Measurements from ENCODE around the gene PTGDS. TPM values are rescaled to one million over a fixed set of nuclear protein-coding genes. Genes with fewer than 3 reads are reported as not detected.

PTGDS gene
- total RNA-seq, 1 donor from 2014 or later, result 477 TPM

DNA sequence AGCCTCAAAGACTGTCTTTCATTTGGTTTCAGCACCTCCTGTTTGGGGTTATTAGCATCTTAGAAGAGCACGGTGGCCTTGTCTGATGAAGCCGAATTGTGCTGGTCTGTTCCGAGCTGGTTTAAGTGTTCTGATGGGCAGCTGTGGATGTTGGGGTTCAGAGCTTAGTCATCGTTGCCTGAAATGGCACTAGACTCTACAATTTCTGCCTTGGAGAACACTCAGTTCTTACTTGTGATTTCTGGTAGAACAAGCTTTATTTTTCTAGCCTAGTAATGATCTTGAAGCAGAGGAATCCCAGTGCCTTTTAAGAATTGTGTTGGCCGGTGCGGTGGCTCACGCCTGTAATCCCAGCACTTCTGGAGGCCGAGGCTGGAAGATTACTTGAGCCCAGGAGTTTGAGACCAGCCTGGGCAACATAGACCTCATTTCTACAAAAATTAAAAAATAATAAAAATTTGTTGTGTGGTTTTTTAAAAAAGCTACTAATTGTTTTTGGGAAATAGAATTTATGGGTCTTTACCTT, 40.6 kb upstream of the PTGDS start:
- TF ChIP-seq CTCF (IDR thresholded peaks at IDR 0.05), result no peak
- no peaks in the 10 kb centered on the region for H3K4me1 ChIP-seq
- no peak overlapping the region for H3K27ac ChIP-seq
- H3K36me3 ChIP-seq, result peaks cover 24% of the 10 kb centered on the region
- intact Hi-C loops (cut with DNase I), result no loop called here
- DNase-seq (no peak), ATAC-seq (no peak)
- no peaks in the 10 kb centered on the region for H3K27me3 ChIP-seq
- no peak overlapping the region for H3K4me3 ChIP-seq
- H3K9me3 ChIP-seq, result no peaks in the 10 kb centered on the region

DNA sequence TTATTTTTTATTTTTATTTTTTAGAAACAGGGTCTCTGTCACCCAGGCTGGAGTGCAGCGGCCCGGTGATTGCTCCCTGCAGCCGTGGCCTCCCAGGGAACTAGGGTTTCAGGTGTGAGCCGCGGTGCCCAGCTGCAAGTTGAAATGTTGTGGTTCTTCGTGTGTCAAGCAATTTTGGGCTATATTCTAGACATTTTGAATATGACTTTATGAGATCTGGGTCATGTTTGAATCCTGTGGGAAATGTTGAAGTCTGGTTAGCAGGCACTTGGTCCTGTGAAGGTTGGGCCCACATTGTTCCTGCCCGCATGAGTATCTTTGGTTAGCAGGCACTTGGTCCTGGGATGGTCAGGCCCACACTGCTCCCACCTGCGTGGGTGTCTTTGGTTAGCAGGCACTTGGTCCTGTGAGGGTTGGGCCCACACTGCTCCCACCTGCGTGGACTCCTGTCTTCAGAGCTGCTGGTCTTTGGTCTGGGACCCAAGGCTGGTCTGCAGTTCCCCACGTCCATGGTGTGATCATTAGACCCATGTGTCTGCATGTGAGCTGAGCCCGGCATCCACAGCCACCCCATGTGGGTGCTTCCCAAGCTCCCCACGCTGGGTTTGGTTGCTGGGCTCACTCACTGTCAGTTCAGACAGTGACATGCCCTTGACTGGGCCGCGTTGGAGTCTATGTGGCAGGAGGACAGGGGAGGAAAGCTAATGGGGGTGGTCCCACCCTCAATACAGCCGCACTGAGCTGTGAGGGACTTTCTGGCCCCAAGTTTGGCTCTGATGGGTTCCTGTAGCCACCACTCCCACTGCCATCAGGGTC, 39.9 kb upstream of the PTGDS start:
- Histone ChIP-seq H3K4me1 (no peaks in the 10 kb centered on the region), H3K4me3 (no peak overlapping the region), H3K27me3 (no peaks in the 10 kb centered on the region), H3K27ac (no peak overlapping the region), H3K36me3 (peaks cover 31% of the 10 kb centered on the region), H3K9me3 (no peaks in the 10 kb centered on the region)
- no peak for TF ChIP-seq CTCF (IDR thresholded peaks at IDR 0.05)
- ATAC-seq, result no peak
- intact Hi-C loops (cut with DNase I), result no loop called here
- DNase-seq, result peak; percentile 48

- peaks cover 38% of the 10 kb centered on the region for H3K36me3 ChIP-seq
- no peaks in the 10 kb centered on the region for H3K9me3 ChIP-seq
- DNase-seq (peak; percentile 54), ATAC-seq (no peak)
- H3K27me3 ChIP-seq, result no peaks in the 10 kb centered on the region
- peaks cover 7% of the 10 kb centered on the region for H3K4me1 ChIP-seq
- H3K27ac ChIP-seq, result no peak overlapping the region
- intact Hi-C loops (cut with DNase I), result no loop called here
- TF ChIP-seq CTCF (IDR thresholded peaks at IDR 0.05), result no peak
- no peak overlapping the region for H3K4me3 ChIP-seq
Measured at GRCh38 chr9:136939431-136939995, 37.8 kb upstream of the PTGDS start.

- ATAC-seq, result no peak
- no peak overlapping the region for H3K4me3 ChIP-seq
- peaks cover 38% of the 10 kb centered on the region for H3K36me3 ChIP-seq
- H3K9me3 ChIP-seq, result no peaks in the 10 kb centered on the region
- TF ChIP-seq CTCF (IDR thresholded peaks at IDR 0.05), result no peak
- peak; percentile 60 for DNase-seq
- H3K27me3 ChIP-seq, result no peaks in the 10 kb centered on the region
- intact Hi-C loops (cut with DNase I), result loop anchor here (10.0 kb wide), 1 partner anchor 95 kb away; the partner anchor contains the start of gene FUT7
- peaks cover 7% of the 10 kb centered on the region for H3K4me1 ChIP-seq
- no peak overlapping the region for H3K27ac ChIP-seq
Measured at GRCh38 chr9:136939996-136940525, 37.2 kb upstream of the PTGDS start.

DNA sequence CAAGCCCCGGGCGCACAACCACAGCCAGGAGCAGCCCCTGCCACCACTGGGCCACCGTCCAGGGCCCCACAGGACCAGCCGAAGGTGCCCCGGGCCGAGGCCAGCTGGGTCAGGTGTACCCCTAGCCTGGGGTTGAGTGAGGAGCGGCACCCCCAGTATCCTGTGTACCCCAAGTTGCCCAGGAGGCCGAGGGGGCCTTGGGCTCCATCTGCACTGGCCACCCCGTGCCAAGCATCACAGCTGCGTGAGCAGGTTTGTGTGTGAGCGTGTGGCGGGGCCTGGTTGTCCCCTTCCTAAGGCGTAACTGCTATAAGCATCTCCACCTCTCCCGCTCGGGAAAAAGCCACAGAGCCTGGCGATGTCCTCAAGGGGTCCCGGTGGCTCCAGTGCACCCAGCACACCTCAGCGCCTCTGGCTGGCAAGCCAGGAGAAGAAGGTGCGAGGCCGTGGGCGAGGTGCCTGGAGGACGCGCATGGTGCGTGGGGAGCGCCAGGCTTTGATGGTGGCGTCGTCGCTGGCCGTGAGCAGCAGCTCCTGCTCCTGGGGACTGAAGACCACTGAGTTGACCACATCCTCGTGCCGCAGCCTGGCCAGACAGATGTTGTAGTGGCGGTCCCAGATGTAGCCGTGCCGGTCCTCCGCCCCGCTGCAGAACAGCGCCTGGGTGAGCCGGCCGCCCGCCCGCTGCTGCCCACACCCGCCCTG, 36.6 kb upstream of the PTGDS start:
- TF ChIP-seq CTCF (IDR thresholded peaks at IDR 0.05), result no peak
- ATAC-seq, result no peak
- no peak for DNase-seq
- Histone ChIP-seq H3K4me3 (no peak overlapping the region), H3K36me3 (peaks cover 38% of the 10 kb centered on the region), H3K27me3 (no peaks in the 10 kb centered on the region), H3K27ac (no peak overlapping the region), H3K9me3 (no peaks in the 10 kb centered on the region), H3K4me1 (peaks cover 7% of the 10 kb centered on the region)
- intact Hi-C loops (cut with DNase I), result loop anchor here (10.0 kb wide), 1 partner anchor 94 kb away; the partner anchor contains the start of gene FUT7

Measured in upper lobe of right lung (tissue), 1 donor.